Colonic mucosa (tissue), 4 donors: ENCODE measurements around the gene HEXD. TPM values are rescaled to one million over a fixed set of nuclear protein-coding genes. Genes with fewer than 3 reads are reported as not detected.

Experiments used
- DNase-seq: peaks from one replicate; pipeline ENCODE4 v3.0.0-alpha.2; 2020
- H3K27ac ChIP-seq: fragments of 200-600 bp; one replicate; pipeline ENCODE4 v1.8.0; 2021
- H3K27me3 ChIP-seq: fragments of 200-600 bp; one replicate; pipeline ENCODE4 v1.8.0; 2021
- H3K36me3 ChIP-seq: fragments of 200-600 bp; one replicate; pipeline ENCODE4 v1.8.0; 2021
- H3K4me1 ChIP-seq: fragments of 200-600 bp; one replicate; pipeline ENCODE4 v1.8.0; 2021; ENCODE audit warnings: mild to moderate bottlenecking
- H3K4me3 ChIP-seq: fragments of 200-600 bp; one replicate; pipeline ENCODE4 v1.8.0; 2021
- H3K9ac ChIP-seq, 2 donors: one replicate each; pipeline ENCODE4 v1.7.0; 2013; ENCODE audit warnings: control low read depth in 2 of 2, low read depth in 2 of 2, low read length in 2 of 2
- H3K9me3 ChIP-seq: fragments of 200-600 bp; one replicate; pipeline ENCODE4 v1.8.0; 2021
- CTCF ChIP-seq: fragments of 200-600 bp; IDR thresholded peaks from one replicate; pipeline ENCODE4 v1.8.0; 2022; ENCODE audit warnings: antibody characterized with exemption, mild to moderate bottlenecking
- intact Hi-C: fragments of 100-400 bp; cut with DNase I; formaldehyde crosslinking; loops from one replicate; pipeline ENCODE4 v1.14.1; 2022
- total RNA-seq, 2 donors: library from RNA; stranded (reverse); fragmentation: NEBNext Ultra II Directional in 1 of 2; extraction: Animal tissue kit (Norgen Biotek cat#: 25700) in 1 of 2; gene quantifications; one replicate each; pipeline ENCODE4 v1.2.1, GENCODE V29; 2021
- donor health status: healthy.
- donor health status: DM: no; HTN: no; CAD: no.
- donor health status: DM: no; HTN: no; CAD: no.

HEXD gene
- total RNA-seq, 2 donors from 2014 or later, result 26.3 to 31.4 TPM

GRCh38 chr17:82382933-82383255, 35.3 kb upstream of the HEXD start:
- intact Hi-C loops, result no loop called here
- H3K27ac ChIP-seq, result no peak overlapping the region
- no peak for DNase-seq
- TF ChIP-seq CTCF, result no peak
- peaks cover 25% of the 10 kb centered on the region for H3K27me3 ChIP-seq
- H3K4me1 ChIP-seq, result no peaks in the 10 kb centered on the region
- H3K36me3 ChIP-seq, result no peaks in the 10 kb centered on the region
- H3K4me3 ChIP-seq, result no peak overlapping the region
- H3K9me3 ChIP-seq, result no peaks in the 10 kb centered on the region
- no peak overlapping the region for H3K9ac ChIP-seq

- intact Hi-C loops, result no loop called here
- no peaks in the 10 kb centered on the region for H3K9me3 ChIP-seq
- no peak overlapping the region for H3K9ac ChIP-seq
- no peaks in the 10 kb centered on the region for H3K36me3 ChIP-seq
- TF ChIP-seq CTCF, result no peak
- H3K4me3 ChIP-seq, result no peak overlapping the region
- no peaks in the 10 kb centered on the region for H3K4me1 ChIP-seq
- H3K27ac ChIP-seq, result no peak overlapping the region
- DNase-seq, result no peak
- H3K27me3 ChIP-seq, result peaks cover 25% of the 10 kb centered on the region
These were observed 34.7 kb upstream of the HEXD start for GRCh38 chr17:82383411-82383810.

GRCh38 chr17:82384051-82384729, 34.0 kb upstream of the HEXD start:
- H3K4me1 ChIP-seq, result no peaks in the 10 kb centered on the region
- DNase-seq, result no peak
- H3K27ac ChIP-seq, result no peak overlapping the region
- no peak overlapping the region for H3K9ac ChIP-seq
- H3K27me3 ChIP-seq, result peaks cover 25% of the 10 kb centered on the region
- H3K9me3 ChIP-seq, result no peaks in the 10 kb centered on the region
- no peaks in the 10 kb centered on the region for H3K36me3 ChIP-seq
- no peak overlapping the region for H3K4me3 ChIP-seq
- intact Hi-C loops, result no loop called here
- TF ChIP-seq CTCF, result no peak

GRCh38 chr17:82384730-82385481, 33.2 kb upstream of the HEXD start:
- Histone ChIP-seq H3K4me3 (no peak overlapping the region), H3K9ac (no peak overlapping the region), H3K4me1 (no peaks in the 10 kb centered on the region), H3K9me3 (no peaks in the 10 kb centered on the region), H3K27me3 (peaks cover 25% of the 10 kb centered on the region), H3K27ac (no peak overlapping the region), H3K36me3 (no peaks in the 10 kb centered on the region)
- no peak for DNase-seq
- no peak for TF ChIP-seq CTCF
- intact Hi-C loops, result no loop called here

- H3K4me1 ChIP-seq, result no peaks in the 10 kb centered on the region
- no peak overlapping the region for H3K4me3 ChIP-seq
- no peak overlapping the region for H3K27ac ChIP-seq
- TF ChIP-seq CTCF, result no peak
- H3K27me3 ChIP-seq, result peaks cover 25% of the 10 kb centered on the region
- intact Hi-C loops, result no loop called here
- no peaks in the 10 kb centered on the region for H3K36me3 ChIP-seq
- H3K9me3 ChIP-seq, result no peaks in the 10 kb centered on the region
- no peak for DNase-seq
- no peak overlapping the region for H3K9ac ChIP-seq
These were observed 32.4 kb upstream of the HEXD start for GRCh38 chr17:82385559-82386254.
